ENCODE measurements around the gene RNPS1.
"Not testable (repeated sequence)": the region's sequence is repeated elsewhere in the genome, so short reads cannot be mapped to it uniquely, and the experiment has no call there.

Gene RNPS1

GRCh38 chr16:2282262-2282661 lies 14.3 kb upstream of the RNPS1 start:
- FAIRE-seq, result no peak

DNA sequence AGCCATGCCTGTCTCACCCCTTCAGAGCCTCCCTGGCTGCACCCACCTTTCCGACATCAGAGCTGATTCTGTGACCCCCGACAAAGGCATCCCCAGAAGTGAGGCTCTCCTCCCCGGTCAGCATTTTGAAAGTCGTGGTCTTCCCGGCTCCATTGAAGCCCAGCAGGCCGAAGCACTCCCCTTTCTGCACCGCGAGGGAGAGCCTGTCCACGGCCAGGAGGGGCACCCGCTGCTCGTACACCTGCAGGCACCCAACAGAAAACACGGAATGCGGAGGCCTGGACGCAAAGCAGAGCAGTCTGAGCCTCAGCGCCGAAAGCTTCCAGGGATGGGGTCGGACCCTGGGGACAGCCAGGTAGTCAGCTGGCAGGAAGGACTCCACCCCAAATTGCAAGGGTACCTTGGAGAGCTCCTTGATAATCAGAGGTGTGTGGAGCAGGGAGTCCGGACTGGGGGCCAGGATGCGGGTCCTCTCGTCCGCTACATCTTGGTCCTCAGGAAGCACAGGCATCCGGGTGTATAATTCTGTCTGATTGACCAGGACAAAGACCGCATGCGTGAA lies 13.1 kb upstream of the RNPS1 start:
- FAIRE-seq, result no peak

GRCh38 chr16:2280461-2280860 lies 12.5 kb upstream of the RNPS1 start:
- FAIRE-seq, result no peak

DNA sequence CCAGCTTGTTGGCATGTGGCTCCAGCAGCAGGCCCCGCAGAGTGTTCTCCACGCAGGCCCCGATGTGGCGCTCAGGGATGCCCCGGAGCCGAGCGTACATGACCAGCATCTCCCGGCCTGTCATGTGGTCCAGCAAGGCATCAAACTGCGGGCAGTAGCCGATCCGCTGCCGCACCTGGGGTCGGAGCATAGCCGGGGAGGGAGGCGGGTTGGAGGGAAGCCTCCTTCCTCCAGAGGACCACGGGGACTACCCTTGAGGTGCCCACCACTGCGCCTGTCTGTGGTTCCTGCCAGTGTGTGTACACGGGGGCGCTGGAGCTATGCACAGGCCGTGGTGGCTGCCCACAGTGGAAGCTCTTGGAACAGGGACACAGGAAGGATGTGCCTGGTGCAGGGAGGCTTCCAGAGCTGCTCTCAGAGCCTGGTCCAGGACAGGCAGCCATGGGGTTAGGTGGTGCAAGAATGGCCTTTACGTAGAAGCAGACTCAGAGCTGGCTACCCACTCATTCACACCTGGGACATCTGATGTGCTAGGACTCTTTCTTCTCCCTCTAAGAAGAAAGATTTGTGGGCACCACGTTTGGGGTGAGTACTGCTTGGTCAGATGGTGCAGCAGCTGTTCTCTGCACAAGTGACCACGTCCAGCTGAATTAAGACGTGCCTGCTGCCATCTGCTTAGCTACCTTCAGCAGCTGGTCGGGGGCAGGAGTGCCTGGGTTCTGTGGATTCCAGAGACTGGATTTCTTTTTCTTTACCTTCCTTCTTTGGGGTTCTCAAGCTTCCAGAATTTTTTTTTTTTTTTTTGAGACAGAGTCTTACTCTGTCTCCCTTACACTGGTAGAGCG lies 11.3 kb upstream of the RNPS1 start:
- no peak for FAIRE-seq

DNA sequence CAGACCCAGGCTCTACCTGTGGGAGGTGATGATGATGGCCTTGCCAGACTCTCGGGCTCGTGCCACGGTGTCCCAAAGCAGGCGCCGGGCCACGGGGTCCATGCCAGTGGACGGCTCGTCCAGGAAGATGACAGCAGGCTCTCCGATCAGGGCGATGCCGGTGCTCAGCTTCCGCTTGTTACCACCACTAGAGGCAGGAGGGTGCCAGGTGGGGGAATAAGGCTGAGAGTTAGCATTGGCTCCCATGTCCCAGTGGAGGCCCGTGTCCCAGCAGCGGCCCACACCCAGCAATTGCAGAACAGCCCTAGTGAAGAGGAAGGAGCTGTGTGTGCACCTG lies 10.3 kb upstream of the RNPS1 start:
- no peak for FAIRE-seq

- FAIRE-seq, result no peak
These were observed 9.7 kb upstream of the RNPS1 start for GRCh38 chr16:2277466-2278271.

DNA sequence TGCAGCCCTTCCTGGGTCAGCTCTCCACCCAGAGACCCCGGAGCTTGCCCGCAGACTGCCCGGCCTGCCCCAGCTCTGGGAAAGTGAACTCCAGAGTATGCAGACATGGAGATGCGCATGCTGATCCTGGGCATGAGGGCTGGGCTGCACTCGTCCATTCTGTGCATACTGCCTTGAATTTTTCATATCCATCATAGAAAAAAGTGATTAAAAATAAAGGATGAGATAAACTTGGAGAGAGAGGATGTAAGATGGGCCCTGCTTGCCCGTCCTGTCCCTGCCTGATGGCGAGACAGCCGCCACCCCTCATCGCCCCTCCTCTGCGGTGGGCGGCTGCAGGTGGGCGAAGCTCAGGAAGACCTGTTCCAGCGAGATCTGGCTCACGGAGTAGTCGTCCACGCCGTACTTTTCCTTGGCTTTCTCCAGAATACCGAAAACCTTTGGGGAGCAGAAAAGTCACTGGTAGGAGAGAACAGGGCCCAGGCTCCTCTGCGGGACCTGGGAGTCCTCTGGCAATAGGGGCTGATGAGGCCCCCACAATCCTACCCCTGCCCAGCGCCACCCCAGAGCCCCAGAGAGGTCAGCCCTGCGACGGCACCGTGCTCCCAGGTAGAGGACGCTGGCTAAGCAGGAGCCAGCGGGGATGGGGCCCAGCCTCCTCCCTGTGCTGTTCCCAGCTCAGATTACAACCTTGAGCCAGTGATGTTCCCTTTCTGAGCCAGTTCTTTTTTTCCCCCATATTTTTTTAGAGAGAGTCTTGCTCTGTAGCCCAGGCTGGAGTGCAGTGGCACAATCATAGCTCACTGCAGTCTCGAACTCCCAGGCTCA lies 8.7 kb upstream of the RNPS1 start:
- no peak for FAIRE-seq

- FAIRE-seq, result no peak
These were observed 7.8 kb upstream of the RNPS1 start for GRCh38 chr16:2275476-2276367.

GRCh38 chr16:2273931-2274330 lies 6.0 kb upstream of the RNPS1 start:
- FAIRE-seq, result no peak

GRCh38 chr16:2273484-2273883 lies 5.6 kb upstream of the RNPS1 start:
- FAIRE-seq, result no peak

- FAIRE-seq, result no peak
These were observed 4.0 kb upstream of the RNPS1 start for GRCh38 chr16:2271848-2272461.

GRCh38 chr16:2270588-2271470 lies 2.9 kb upstream of the RNPS1 start:
- FAIRE-seq, result no peak

DNA sequence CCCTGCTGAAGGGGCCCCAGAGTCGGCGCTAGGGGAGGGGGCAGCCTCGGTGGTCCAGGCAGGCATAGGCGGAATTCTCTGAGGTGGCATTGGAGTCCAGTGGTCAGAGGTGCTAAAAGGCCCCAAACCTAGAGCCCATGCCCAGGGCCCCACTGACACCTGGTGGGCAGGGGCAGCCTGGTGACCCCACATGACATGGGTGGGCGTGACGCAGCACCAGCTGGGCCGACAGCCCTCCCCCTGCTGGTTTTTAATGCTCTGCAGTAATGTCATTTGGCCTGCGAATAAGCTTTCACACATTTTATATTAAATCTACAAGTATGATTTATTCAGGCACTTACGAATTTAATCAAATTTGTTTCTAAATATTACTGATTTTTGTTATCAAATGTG lies 2.1 kb upstream of the RNPS1 start:
- FAIRE-seq, result no peak

DNA sequence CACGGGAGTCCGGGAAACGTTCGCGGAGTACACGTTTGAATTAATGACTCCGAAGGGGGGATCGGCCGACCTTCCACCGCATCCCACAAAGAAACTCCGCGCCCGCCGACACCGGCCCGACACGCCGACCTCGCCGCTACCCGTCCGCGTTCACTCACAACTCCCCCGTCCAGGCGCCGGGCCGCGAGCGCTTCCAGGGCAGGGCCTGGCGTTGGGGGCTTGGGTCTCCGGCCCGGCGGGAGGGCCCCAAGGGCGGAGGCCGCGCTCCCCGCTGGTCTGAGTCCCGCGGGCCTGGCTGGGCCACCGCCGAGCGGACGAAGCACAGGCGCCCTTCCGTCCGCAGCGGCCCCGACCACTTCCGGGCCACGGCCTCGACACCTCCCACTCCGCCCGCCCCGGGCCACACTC lies 417 bp downstream of the RNPS1 start:
- FAIRE-seq, result not testable (repeated sequence)

DNA sequence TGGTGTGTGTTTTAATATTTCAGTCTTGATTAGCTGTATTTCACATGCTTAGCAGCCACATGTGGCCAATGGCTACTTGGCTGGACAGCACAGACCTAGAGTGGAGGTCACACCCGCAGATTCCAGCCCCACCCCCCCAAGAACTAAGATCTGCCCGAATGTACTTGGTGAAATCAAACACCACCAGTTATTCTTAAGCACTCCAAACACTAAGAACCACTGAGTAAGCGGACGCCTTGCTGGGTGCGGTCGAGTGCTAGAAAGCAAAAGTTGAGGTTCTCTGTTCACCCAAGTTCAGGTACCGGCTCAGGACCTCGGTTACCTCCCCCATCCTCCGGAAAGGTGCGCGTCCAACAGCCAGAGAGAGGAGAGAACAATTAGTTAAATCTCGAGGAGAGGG lies 1.0 kb downstream of the RNPS1 start:
- FAIRE-seq, result not testable (repeated sequence)

- FAIRE-seq, result not testable (repeated sequence)
These were observed 4.9 kb downstream of the RNPS1 start for GRCh38 chr16:2263026-2263425.

DNA sequence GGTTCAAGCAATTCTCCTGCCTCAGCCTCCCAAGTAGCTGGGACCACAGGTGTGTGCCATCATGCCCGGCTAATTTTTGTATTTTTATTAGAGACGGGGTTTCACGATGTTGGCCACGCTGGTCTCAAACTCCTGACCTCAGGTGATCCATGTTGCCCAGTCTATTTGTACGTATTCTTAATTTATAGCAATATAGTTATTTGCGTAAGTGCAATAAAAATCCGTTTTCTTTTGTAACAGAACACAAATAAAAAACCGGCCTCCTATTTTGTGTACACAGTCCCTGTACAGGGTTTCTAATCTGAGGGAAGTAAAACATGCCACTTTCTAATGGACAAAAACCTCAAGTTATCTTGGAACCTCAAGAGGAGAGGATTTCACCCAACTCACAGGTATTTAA lies 7.7 kb downstream of the RNPS1 start:
- no peak for FAIRE-seq

DNA sequence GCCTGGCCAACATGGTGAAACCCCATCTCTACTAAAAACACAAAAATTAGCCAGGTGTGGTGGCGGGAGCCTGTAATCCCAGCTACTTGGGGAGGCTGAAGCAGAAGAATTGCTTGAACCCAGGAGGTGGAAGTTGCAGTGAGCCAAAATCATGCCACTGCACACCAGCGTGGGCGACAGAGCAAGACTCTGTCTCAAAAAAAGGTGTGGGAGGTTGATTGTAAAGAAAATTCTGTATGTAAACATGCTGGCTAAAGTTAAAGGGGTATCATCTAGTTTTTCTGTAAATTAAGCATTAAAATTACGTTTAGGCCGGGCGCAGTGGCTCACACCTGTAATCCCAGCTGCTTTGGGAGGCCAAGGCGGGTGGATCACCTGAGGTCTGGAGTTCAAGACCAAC lies 9.4 kb downstream of the RNPS1 start:
- FAIRE-seq, result not testable (repeated sequence)

DNA sequence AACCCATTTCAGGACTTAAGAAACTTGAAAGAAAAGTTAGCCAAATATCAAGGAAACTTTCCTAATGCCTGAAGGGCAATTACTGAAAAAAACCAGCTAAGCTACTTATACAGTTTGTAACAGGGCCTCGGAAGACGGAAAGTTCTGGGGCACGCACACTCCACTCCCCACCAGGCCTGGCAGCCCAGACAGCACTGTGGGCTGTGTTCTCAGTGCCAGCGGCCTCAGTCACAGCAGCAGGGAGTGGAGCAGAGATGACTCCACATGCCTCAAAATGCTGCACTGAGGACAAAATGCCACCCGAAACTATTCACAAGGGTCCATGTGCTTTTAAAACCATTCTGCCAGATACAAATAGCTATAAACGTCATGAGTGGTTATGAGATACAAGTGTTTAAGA lies 10.2 kb downstream of the RNPS1 start:
- no peak for FAIRE-seq

- no peak for FAIRE-seq
These were observed 11.3 kb downstream of the RNPS1 start for GRCh38 chr16:2256531-2257140.
